IMR-90 (cell line): ENCODE results near the gene SLC17A6. TPM values are rescaled to one million over a fixed set of nuclear protein-coding genes. Genes with fewer than 3 reads are reported as not detected.

Experiments used
- ATAC-seq: fragments of 200-7000 bp; cut with Tn5 transposase; 2 replicates; pipeline ENCODE4 v1.9.1; 2020; ENCODE audit warnings: low read depth, mild to moderate bottlenecking, moderate library complexity
- BruUV-seq: library from RNA; stranded (reverse); fragments of 400-500 nt; replicated peaks from 2 replicates; lab custom pipeline; 2021; lab: Mats Ljungman, UMichigan
- CTCF ChIA-PET: fragments of 300-600 bp; formaldehyde crosslinking; extraction: SDS; loops from one replicate; lab custom pipeline; 2021; ENCODE audit warnings: antibody characterized with exemption; lab: Yijun Ruan, JAX
- POLR2A ChIA-PET: fragments of 300-600 bp; sonication (Branson Sonifier 250); formaldehyde crosslinking; loops from one replicate; lab custom pipeline; 2022; ENCODE audit warnings: antibody characterized with exemption; ENCODE audit not compliant: unreplicated experiment; lab: Charles Lee
- DNase-seq: peaks from one replicate; pipeline ENCODE4 v3.0.0; 2013
- H2AFZ ChIP-seq: replicated peaks from 2 replicates; pipeline ENCODE3; 2013; ENCODE audit warnings: low read length, mild to moderate bottlenecking; ENCODE audit not compliant: poor library complexity
- H2AK5ac ChIP-seq: 2 replicates; pipeline ENCODE4 v1.6.1; 2013; ENCODE audit warnings: low read depth, low read length, inconsistent platforms
- H2AK9ac ChIP-seq: replicated peaks from 2 replicates; pipeline ENCODE3; 2013; ENCODE audit warnings: mild to moderate bottlenecking, low read depth, low read length, moderate library complexity; ENCODE audit not compliant: poor library complexity
- H2BK120ac ChIP-seq: 2 replicates; pipeline ENCODE4 v1.6.1; 2013; ENCODE audit warnings: low read depth, low read length, inconsistent platforms
- H2BK15ac ChIP-seq: 3 replicates; pipeline ENCODE4 v1.6.1; 2013; ENCODE audit warnings: low read depth, low read length, inconsistent platforms
- H2BK20ac ChIP-seq: 2 replicates; pipeline ENCODE4 v1.6.1; 2013; ENCODE audit warnings: low read depth, mild to moderate bottlenecking, inconsistent platforms, low read length, moderate library complexity
- H2BK5ac ChIP-seq: 2 replicates; pipeline ENCODE4 v1.6.1; 2013; ENCODE audit warnings: mild to moderate bottlenecking, low read depth, low read length, inconsistent platforms; ENCODE audit not compliant: poor library complexity, severe bottlenecking
- H3K14ac ChIP-seq: replicated peaks from 2 replicates; pipeline ENCODE4 v1.6.1; 2013; ENCODE audit warnings: low read depth, low read length, inconsistent platforms
- H3K18ac ChIP-seq: 2 replicates; pipeline ENCODE4 v1.6.1; 2013; ENCODE audit warnings: low read depth, low read length, control low read depth
- H3K23ac ChIP-seq: 2 replicates; pipeline ENCODE4 v1.6.1; 2013; ENCODE audit warnings: low read depth, low read length, inconsistent platforms
- H3K27ac ChIP-seq: 2 replicates; pipeline ENCODE4 v1.5.1; 2013; ENCODE audit warnings: mild to moderate bottlenecking, control low read depth, low read length; ENCODE audit not compliant: insufficient read depth
- H3K27me3 ChIP-seq: 2 replicates; pipeline ENCODE4 v1.6.1; 2013; ENCODE audit warnings: low read length; ENCODE audit not compliant: control insufficient read depth, insufficient read depth
- H3K36me3 ChIP-seq: 2 replicates; pipeline ENCODE4 v1.6.1; 2013; ENCODE audit warnings: low read length, mixed read lengths; ENCODE audit not compliant: control insufficient read depth, insufficient read depth
- H3K4ac ChIP-seq: 2 replicates; pipeline ENCODE4 v1.6.1; 2013; ENCODE audit warnings: low read depth, low read length, inconsistent platforms
- H3K4me1 ChIP-seq: 2 replicates; pipeline ENCODE4 v1.6.1; 2013; ENCODE audit warnings: low read length, mixed read lengths; ENCODE audit not compliant: control insufficient read depth, insufficient read depth
- H3K4me2 ChIP-seq: 2 replicates; pipeline ENCODE4 v1.6.1; 2013; ENCODE audit warnings: low read depth, mild to moderate bottlenecking, control low read depth, low read length, moderate library complexity
- H3K4me3 ChIP-seq: 2 replicates; pipeline ENCODE4 v1.5.1; 2013; ENCODE audit warnings: low read depth, mild to moderate bottlenecking, control low read depth, low read length, moderate library complexity; ENCODE audit not compliant: insufficient read depth
- H3K56ac ChIP-seq: 2 replicates; pipeline ENCODE4 v1.6.1; 2013; ENCODE audit warnings: low read length, inconsistent platforms; ENCODE audit not compliant: insufficient read depth; ENCODE audit errors: extremely low read depth
- H3K79me1 ChIP-seq, 2 experiments: 2 replicates each; pipeline ENCODE4 v1.6.1; 2013; ENCODE audit warnings: low read length in 2 of 2, inconsistent platforms in 1 of 2, low read depth in 1 of 2
- H3K9ac ChIP-seq: 2 replicates; pipeline ENCODE4 v1.6.1; 2013; ENCODE audit warnings: low read depth, low read length, control low read depth
- H3K9me1 ChIP-seq: 2 replicates; pipeline ENCODE4 v1.6.1; 2013; ENCODE audit warnings: low read length, inconsistent platforms; ENCODE audit not compliant: insufficient read depth
- H3K9me3 ChIP-seq: 2 replicates; pipeline ENCODE4 v1.6.1; 2013; ENCODE audit warnings: low read length; ENCODE audit not compliant: control insufficient read depth, insufficient read depth
- H4K20me1 ChIP-seq: 2 replicates; pipeline ENCODE4 v1.6.1; 2013; ENCODE audit warnings: low read length, inconsistent platforms; ENCODE audit not compliant: insufficient read depth
- H4K5ac ChIP-seq: 2 replicates; pipeline ENCODE4 v1.6.1; 2013; ENCODE audit warnings: mild to moderate bottlenecking, low read depth, low read length, control low read depth
- H4K8ac ChIP-seq, 2 experiments: 2 replicates each; pipeline ENCODE4 v1.6.1; 2013; ENCODE audit warnings: low read depth in 2 of 2, low read length in 2 of 2, control low read depth in 1 of 2, inconsistent platforms in 1 of 2
- H4K91ac ChIP-seq: 2 replicates; pipeline ENCODE4 v1.6.1; 2013; ENCODE audit warnings: low read depth, low read length, inconsistent platforms; ENCODE audit not compliant: insufficient read depth
- BHLHE40 ChIP-seq: fragments of 150-350 bp; IDR thresholded peaks from 2 replicates; pipeline ENCODE4 v1.6.1; 2016; ENCODE audit warnings: mild to moderate bottlenecking, low read depth, low read length
- CEBPB ChIP-seq: IDR thresholded peaks from 2 replicates; pipeline ENCODE4 v1.6.1; 2012; ENCODE audit warnings: low read depth, low read length, improper control_type of control experiment
- CHD1 ChIP-seq: IDR thresholded peaks from 2 replicates; pipeline ENCODE4 v1.6.1; 2012; ENCODE audit warnings: low read depth, low read length, improper control_type of control experiment
- CTCF ChIP-seq: conservative IDR thresholded peaks from 2 replicates; pipeline ENCODE4 v1.5.1; 2012; ENCODE audit warnings: mild to moderate bottlenecking, low read depth, low read length, improper control_type of control experiment
- ELK1 ChIP-seq: fragments of 150-350 bp; IDR thresholded peaks from 2 replicates; pipeline ENCODE4 v1.6.1; 2016; ENCODE audit warnings: low read depth, mild to moderate bottlenecking, low read length, moderate library complexity, borderline replicate concordance
- FOS ChIP-seq: fragments of 150-350 bp; IDR thresholded peaks from 2 replicates; pipeline ENCODE4 v1.6.1; 2016; ENCODE audit warnings: low read depth, low read length
- MAFK ChIP-seq: IDR thresholded peaks from 2 replicates; pipeline ENCODE4 v1.6.1; 2012; ENCODE audit warnings: low read depth, low read length, improper control_type of control experiment
- MAZ ChIP-seq: IDR thresholded peaks from 2 replicates; pipeline ENCODE4 v1.6.1; 2012; ENCODE audit warnings: low read depth, mild to moderate bottlenecking, low read length, improper control_type of control experiment, moderate library complexity, borderline replicate concordance
- MXI1 ChIP-seq: IDR thresholded peaks from 2 replicates; pipeline ENCODE4 v1.6.1; 2012; ENCODE audit warnings: low read depth, mild to moderate bottlenecking, low read length, moderate library complexity, borderline replicate concordance
- NFE2L2 ChIP-seq: fragments of 150-350 bp; IDR thresholded peaks from 2 replicates; pipeline ENCODE4 v1.6.1; 2016; ENCODE audit warnings: low read depth, mild to moderate bottlenecking, low read length
- POLR2A ChIP-seq: IDR thresholded peaks from 2 replicates; pipeline ENCODE4 v1.6.1; 2012; ENCODE audit warnings: mild to moderate bottlenecking, low read depth, low read length
- RAD21 ChIP-seq: IDR thresholded peaks from 2 replicates; pipeline ENCODE4 v1.6.1; 2012; ENCODE audit warnings: low read length, improper control_type of control experiment
- RCOR1 ChIP-seq: IDR thresholded peaks from 2 replicates; pipeline ENCODE4 v1.6.1; 2012; ENCODE audit warnings: mild to moderate bottlenecking, low read length, improper control_type of control experiment; ENCODE audit not compliant: insufficient replicate concordance
- RFX5 ChIP-seq: IDR thresholded peaks from 2 replicates; pipeline ENCODE4 v1.8.0; 2012; ENCODE audit warnings: low read depth, mild to moderate bottlenecking, low read length, moderate library complexity
- SMC3 ChIP-seq: fragments of 150-350 bp; IDR thresholded peaks from 2 replicates; pipeline ENCODE4 v1.6.1; 2016; ENCODE audit warnings: low read depth, mild to moderate bottlenecking, antibody characterized with exemption, low read length, moderate library complexity
- USF2 ChIP-seq: fragments of 150-350 bp; IDR thresholded peaks from 2 replicates; pipeline ENCODE4 v1.6.1; 2017; ENCODE audit warnings: mild to moderate bottlenecking, antibody characterized with exemption, low read length, low read depth
- WGBS, 2 experiments: methylation state at CpG; one replicate each; pipeline versions ENCODE4 v1.1.5 to v1.1.7; 2013; ENCODE audit warnings: missing lambda C conversion rate in 2 of 2; ENCODE audit not compliant: insufficient read length in 1 of 2; ENCODE audit errors: extremely low coverage in 2 of 2; 5-methylcytosine and 5-hydroxymethylcytosine counted together
- dilution Hi-C: fragments of 300-500 bp; cut with HindIII; formaldehyde crosslinking; loops from one replicate; pipeline ENCODE4 v1.14.3; 2018; ENCODE audit warnings: low sequenced_read_pairs; ENCODE audit not compliant: unreplicated experiment
- in situ Hi-C: fragments of 300-500 bp; cut with MboI; formaldehyde crosslinking; loops from 3 replicates; pipeline ENCODE4 v1.14.3; 2019; ENCODE audit warnings: low sequenced_read_pairs, inconsistent platforms, mixed read lengths
- intact Hi-C: fragments of 100-400 bp; cut with micrococcal nuclease; formaldehyde crosslinking; loops from 2 replicates; pipeline ENCODE4 v1.10.0; 2022
- polyA plus RNA-seq, 3 experiments: library from polyadenylated mRNA; depleted of rRNA; stranded (reverse); fragments of >200 nt; gene quantifications; 2 replicates each; pipeline ENCODE4 v1.2.3, GENCODE V29; 2012; ENCODE audit warnings: low replicate concordance in 1 of 3
- total RNA-seq: library from RNA; depleted of rRNA; stranded (reverse); fragments of >200 nt; gene quantifications from 2 replicates; pipeline ENCODE4 v1.2.3, GENCODE V29; 2012

Gene SLC17A6
- total and polyA plus RNA-seq, 2 of the 4 experiments (the other 2 are of a cell fraction), result not detected

- Histone ChIP-seq H3K36me3 (no peaks in the 10 kb centered on the region), H3K4ac (no peak overlapping the region), H3K23ac (no peak overlapping the region), H3K9ac (no peak overlapping the region), H2AFZ (no peak overlapping the region), H4K5ac (no peak overlapping the region), H3K9me1 (no peaks in the 10 kb centered on the region), H3K4me3 (no peak overlapping the region), H2BK5ac (no peak overlapping the region), H3K9me3 (no peaks in the 10 kb centered on the region), H2AK9ac (no peak overlapping the region), H4K91ac (no peak overlapping the region), H4K20me1 (no peaks in the 10 kb centered on the region), H4K8ac (no peak overlapping the region), H3K18ac (no peak overlapping the region), H3K27ac (no peak overlapping the region), H3K4me2 (no peak overlapping the region), H2AK5ac (no peak overlapping the region), H3K79me1 (no peaks in the 10 kb centered on the region), H3K14ac (no peak overlapping the region), H3K56ac (no peak overlapping the region), H2BK15ac (no peak overlapping the region), H3K4me1 (no peaks in the 10 kb centered on the region), H3K27me3 (no peaks in the 10 kb centered on the region), H2BK120ac (no peak overlapping the region), H2BK20ac (no peak overlapping the region)
- in situ Hi-C loops (no loop called here), dilution Hi-C loops (no loop called here), intact Hi-C loops (no loop called here)
- CTCF ChIA-PET, result no interaction called here
- no peak for TF ChIP-seq RCOR1
- TF ChIP-seq CTCF, result no peak
- no peak for TF ChIP-seq POLR2A
- TF ChIP-seq CEBPB, result no peak
- no peak for TF ChIP-seq FOS
- TF ChIP-seq SMC3, result no peak
- TF ChIP-seq RAD21, result no peak
- no peak for TF ChIP-seq NFE2L2
- TF ChIP-seq BHLHE40, result no peak
- no peak for TF ChIP-seq USF2
- no peak for TF ChIP-seq MAFK
- no peak for TF ChIP-seq RFX5
- TF ChIP-seq CHD1, result no peak
- no peak for TF ChIP-seq ELK1
- TF ChIP-seq MAZ, result no peak
- TF ChIP-seq MXI1, result no peak
- no CpG with 5 or more reads among the region's 2 CpGs for WGBS, 2 experiments
- POLR2A ChIA-PET, result no interaction called here
- no peak for ATAC-seq
- no peak for DNase-seq
- no TSS peak for BruUV-seq
These were observed 11.3 kb downstream of the SLC17A6 start for GRCh38 chr11:22349491-22349890.
